Measurements from ENCODE around the gene ZZZ3.
"Not testable (repeated sequence)": the region's sequence is repeated elsewhere in the genome, so short reads cannot be mapped to it uniquely, and the experiment has no call there.

ZZZ3 gene

GRCh38 chr1:77668924-77669449 is 13.5 kb downstream of the ZZZ3 start:
- DNase-seq, result no peak

GRCh38 chr1:77664939-77665516 is 17.4 kb downstream of the ZZZ3 start:
- no peak for DNase-seq

GRCh38 chr1:77661696-77662095 is 20.8 kb downstream of the ZZZ3 start:
- DNase-seq, result no peak

- DNase-seq, result no peak
Observed at GRCh38 chr1:77659879-77660593, 22.4 kb downstream of the ZZZ3 start.

GRCh38 chr1:77658271-77658670 is 24.2 kb downstream of the ZZZ3 start:
- no peak for DNase-seq

- DNase-seq, result peak; percentile 39
Observed at GRCh38 chr1:77655431-77655974, 27.0 kb downstream of the ZZZ3 start.

- no peak for DNase-seq
Observed at GRCh38 chr1:77652970-77653516, 29.4 kb downstream of the ZZZ3 start.

- no peak for DNase-seq
Observed at GRCh38 chr1:77652268-77652667, 30.2 kb downstream of the ZZZ3 start.

GRCh38 chr1:77649127-77649526 is 33.3 kb downstream of the ZZZ3 start:
- DNase-seq, result no peak

- not testable (repeated sequence) for DNase-seq
Observed at GRCh38 chr1:77646224-77646623, 36.2 kb downstream of the ZZZ3 start.

- DNase-seq, result no peak
Observed at GRCh38 chr1:77643456-77643855, 39.0 kb downstream of the ZZZ3 start.

GRCh38 chr1:77642941-77643340 is 39.5 kb downstream of the ZZZ3 start:
- DNase-seq, result no peak

GRCh38 chr1:77642196-77642595 is 40.3 kb downstream of the ZZZ3 start:
- DNase-seq, result no peak

GRCh38 chr1:77639557-77640069 is 42.8 kb downstream of the ZZZ3 start:
- DNase-seq, result no peak

GRCh38 chr1:77639056-77639455 is 43.4 kb downstream of the ZZZ3 start:
- DNase-seq, result no peak

GRCh38 chr1:77636864-77637263 is 45.6 kb downstream of the ZZZ3 start:
- no peak for DNase-seq

Measured in NCI-H1092 treated with DMSO at 0.1 percent for 48 hours (cell line).